Peyer's patch (tissue), 4 donors: ENCODE results near the gene CCDC9B.

Experiments
- CTCF ChIP-seq, 6 experiments: fragments of 450-650 bp in 4 of 6; fragments of 200-600 bp in 2 of 6; sonication (generic) in 1 of 6; IDR thresholded peaks; one replicate each; pipeline ENCODE4 v1.5.1; 2017 to 2019; ENCODE audit warnings: antibody characterized with exemption in 6 of 6, mild to moderate bottlenecking in 3 of 6, moderate library complexity in 1 of 6
- POLR2A ChIP-seq, 2 donors: fragments of 450-650 bp; IDR thresholded peaks; one replicate each; pipeline ENCODE4 v1.5.1; 2017; ENCODE audit warnings: antibody characterized with exemption in 2 of 2, mild to moderate bottlenecking in 2 of 2, moderate library complexity in 2 of 2

- no peak for TF ChIP-seq CTCF (IDR thresholded peaks at IDR 0.05)
- TF ChIP-seq POLR2A (IDR thresholded peaks at IDR 0.05) = no peak
Observed at GRCh38 chr15:40323953-40324937, 16.5 kb downstream of the CCDC9B start.
